PFSK-1 (cell line): ENCODE measurements around the gene GCN1.

Experiments
- FOXP2 ChIP-seq: optimal IDR thresholded peaks from 2 replicates; pipeline ENCODE3; 2011; ENCODE audit warnings: borderline replicate concordance, control low read depth, inconsistent platforms; ENCODE audit not compliant: insufficient read depth; ENCODE audit errors: extremely low read length, extremely low read depth
- POLR2AphosphoS5 ChIP-seq: IDR thresholded peaks from 2 replicates; pipeline ENCODE4 v1.6.1; 2012; ENCODE audit warnings: low read depth, mild to moderate bottlenecking, control low read depth, low read length, moderate library complexity
- SIN3A ChIP-seq: IDR thresholded peaks from 2 replicates; pipeline ENCODE4 v1.6.1; 2012; ENCODE audit warnings: mild to moderate bottlenecking, low read length, moderate library complexity, borderline replicate concordance; ENCODE audit not compliant: insufficient read depth
- TAF1 ChIP-seq: IDR thresholded peaks from 2 replicates; pipeline ENCODE4 v1.6.1; 2012; ENCODE audit warnings: low read length, control low read depth, borderline replicate concordance; ENCODE audit not compliant: insufficient read depth
- TF ChIP-seq, protein P1 (sequence below), 2 experiments: IDR thresholded peaks; 2 replicates each; pipeline versions ENCODE4 v1.6.1 to v1.8.0; 2011 to 2012; ENCODE audit warnings: low read depth in 2 of 2, low read length in 2 of 2, control low read depth in 1 of 2, inconsistent platforms in 1 of 2, mild to moderate bottlenecking in 1 of 2, moderate library complexity in 1 of 2; ENCODE audit not compliant: insufficient read depth in 1 of 2

GCN1 gene

DNA sequence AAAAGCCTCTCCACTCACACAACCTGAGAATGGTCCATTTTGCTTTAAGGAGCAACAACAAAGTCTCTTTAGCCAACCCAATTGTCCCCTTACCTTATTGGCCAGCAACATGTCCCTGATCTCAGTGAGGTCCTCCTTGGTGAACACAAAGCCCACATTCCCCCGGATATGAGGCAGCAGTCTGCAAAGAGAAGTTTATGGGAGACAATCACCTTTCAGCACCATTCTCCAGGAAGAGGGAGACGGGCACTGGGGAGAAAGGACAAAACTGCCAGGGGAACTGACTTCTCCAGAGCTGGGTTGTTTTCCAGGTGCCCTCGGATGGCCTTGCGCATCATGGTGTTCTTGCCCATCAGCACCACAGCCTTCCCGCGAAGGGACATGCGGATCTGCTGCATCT is 4.5 kb upstream of the GCN1 start:
- TF ChIP-seq TAF1 (no peak), POLR2AphosphoS5 (peak; percentile 52; the same call in 1 of the 2 replicates), FOXP2 (no peak), SIN3A (no peak)
- TF ChIP-seq, protein P1, sequence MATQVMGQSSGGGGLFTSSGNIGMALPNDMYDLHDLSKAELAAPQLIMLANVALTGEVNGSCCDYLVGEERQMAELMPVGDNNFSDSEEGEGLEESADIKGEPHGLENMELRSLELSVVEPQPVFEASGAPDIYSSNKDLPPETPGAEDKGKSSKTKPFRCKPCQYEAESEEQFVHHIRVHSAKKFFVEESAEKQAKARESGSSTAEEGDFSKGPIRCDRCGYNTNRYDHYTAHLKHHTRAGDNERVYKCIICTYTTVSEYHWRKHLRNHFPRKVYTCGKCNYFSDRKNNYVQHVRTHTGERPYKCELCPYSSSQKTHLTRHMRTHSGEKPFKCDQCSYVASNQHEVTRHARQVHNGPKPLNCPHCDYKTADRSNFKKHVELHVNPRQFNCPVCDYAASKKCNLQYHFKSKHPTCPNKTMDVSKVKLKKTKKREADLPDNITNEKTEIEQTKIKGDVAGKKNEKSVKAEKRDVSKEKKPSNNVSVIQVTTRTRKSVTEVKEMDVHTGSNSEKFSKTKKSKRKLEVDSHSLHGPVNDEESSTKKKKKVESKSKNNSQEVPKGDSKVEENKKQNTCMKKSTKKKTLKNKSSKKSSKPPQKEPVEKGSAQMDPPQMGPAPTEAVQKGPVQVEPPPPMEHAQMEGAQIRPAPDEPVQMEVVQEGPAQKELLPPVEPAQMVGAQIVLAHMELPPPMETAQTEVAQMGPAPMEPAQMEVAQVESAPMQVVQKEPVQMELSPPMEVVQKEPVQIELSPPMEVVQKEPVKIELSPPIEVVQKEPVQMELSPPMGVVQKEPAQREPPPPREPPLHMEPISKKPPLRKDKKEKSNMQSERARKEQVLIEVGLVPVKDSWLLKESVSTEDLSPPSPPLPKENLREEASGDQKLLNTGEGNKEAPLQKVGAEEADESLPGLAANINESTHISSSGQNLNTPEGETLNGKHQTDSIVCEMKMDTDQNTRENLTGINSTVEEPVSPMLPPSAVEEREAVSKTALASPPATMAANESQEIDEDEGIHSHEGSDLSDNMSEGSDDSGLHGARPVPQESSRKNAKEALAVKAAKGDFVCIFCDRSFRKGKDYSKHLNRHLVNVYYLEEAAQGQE (IDR thresholded peaks at IDR 0.05; ENCODE audit: insufficient read depth in 1 of 2, low read depth in 2 of 2, low read length in 2 of 2) = no peak

DNA sequence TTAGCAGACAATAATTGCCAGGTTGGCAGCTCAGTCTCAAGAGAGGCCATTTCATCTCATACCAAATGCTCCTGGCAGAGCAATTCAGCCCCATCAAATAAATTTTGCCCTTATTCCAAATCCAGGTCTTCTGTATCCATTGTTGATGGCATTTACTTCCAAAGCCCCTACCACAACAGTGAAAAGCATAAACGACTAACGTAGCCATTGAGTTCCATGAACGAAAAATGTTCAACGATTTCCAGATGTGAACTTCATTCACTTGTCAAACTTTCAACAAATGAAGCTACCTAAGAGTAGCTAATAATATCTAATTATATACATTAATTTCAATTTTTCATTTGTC is 3.0 kb upstream of the GCN1 start:
- TF ChIP-seq, protein P1 (IDR thresholded peaks at IDR 0.05; ENCODE audit: insufficient read depth in 1 of 2, low read depth in 2 of 2, low read length in 2 of 2) = no peak
- TF ChIP-seq SIN3A = no peak
- TF ChIP-seq POLR2AphosphoS5 = no peak
- no peak for TF ChIP-seq FOXP2
- no peak for TF ChIP-seq TAF1

DNA sequence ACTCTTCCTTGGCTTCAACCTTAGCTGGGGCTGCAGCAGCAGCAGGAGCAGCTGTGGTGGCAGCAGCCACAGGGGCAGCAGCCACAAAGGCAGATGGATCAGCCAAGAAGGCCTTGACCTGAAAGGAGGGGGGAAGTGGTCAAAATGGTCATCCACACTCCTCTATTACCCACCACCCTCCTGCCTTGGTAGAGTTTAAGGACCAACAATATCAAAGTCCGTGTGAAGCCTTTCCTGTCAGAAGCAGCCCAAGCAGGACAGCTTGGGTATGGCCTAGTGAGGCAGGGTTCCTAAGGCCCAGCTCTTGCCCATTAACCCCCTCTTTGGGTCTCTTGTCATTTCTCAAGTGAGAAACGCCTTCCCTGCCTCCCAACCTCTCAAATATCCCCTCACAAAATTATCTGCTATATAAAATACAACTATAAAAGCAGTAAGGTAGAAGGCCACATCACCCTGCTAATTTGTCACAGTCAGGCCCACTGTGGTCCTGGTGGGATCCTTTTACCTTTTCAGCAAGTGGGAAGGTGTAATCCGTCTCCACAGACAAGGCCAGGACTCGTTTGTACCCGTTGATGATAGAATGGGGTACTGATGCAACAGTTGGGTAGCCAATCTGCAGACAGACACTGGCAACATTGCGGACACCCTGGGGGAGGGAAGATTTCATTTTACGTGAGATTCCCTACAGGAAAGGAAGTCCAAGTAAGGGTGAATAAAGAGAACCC is 2.5 kb upstream of the GCN1 start:
- TF ChIP-seq POLR2AphosphoS5 = peak; percentile 44; the same call in 1 of the 2 replicates

DNA sequence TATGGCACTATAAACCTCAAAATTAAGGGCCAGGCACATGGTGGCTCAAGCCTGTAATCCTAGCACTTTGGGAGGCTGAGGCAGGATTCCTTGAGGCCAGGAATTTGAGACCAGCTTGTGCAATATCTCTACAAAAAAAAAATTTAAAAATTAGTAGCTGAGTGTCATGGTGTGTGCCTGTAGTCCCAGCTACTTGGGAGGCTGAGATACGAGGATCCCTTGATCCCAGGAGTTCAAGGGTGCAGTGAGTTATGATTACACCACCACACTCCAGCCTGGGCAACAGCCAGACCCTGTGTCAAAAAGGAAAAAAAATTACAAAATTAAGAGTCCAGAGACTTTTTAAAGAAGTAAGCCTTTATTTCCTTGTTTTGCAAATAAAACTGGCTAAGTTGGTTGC is 1.8 kb upstream of the GCN1 start:
- TF ChIP-seq TAF1 (no peak), SIN3A (no peak), POLR2AphosphoS5 (no peak; the same call in 1 of the 2 replicates), FOXP2 (no peak)
- TF ChIP-seq, protein P1 (IDR thresholded peaks at IDR 0.05; ENCODE audit: insufficient read depth in 1 of 2, low read depth in 2 of 2, low read length in 2 of 2) = no peak

DNA sequence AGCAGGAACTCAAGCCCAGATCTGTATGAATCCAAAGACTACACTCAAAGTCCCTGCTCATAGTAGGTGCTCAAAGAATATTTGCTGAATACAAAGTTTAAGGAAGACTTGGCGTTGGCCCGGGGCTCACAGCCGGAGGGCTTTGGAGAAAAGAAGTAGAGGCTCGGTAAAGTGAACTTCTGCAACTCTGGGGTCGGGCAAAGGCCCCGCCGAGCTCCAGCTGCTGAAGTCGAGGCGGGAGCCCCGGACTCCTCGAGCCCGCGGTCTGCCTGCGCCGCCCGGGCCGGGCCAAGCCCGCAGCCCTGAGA is 335 bp downstream of the GCN1 start:
- no peak for TF ChIP-seq SIN3A
- TF ChIP-seq, protein P1 (IDR thresholded peaks at IDR 0.05; ENCODE audit: insufficient read depth in 1 of 2, low read depth in 2 of 2, low read length in 2 of 2) = no peak
- TF ChIP-seq FOXP2 = no peak
- no peak; the same call in 1 of the 2 replicates for TF ChIP-seq POLR2AphosphoS5
- TF ChIP-seq TAF1 = no peak
